IMR-90 (cell line): ENCODE data around the gene RNF149.

Experiments used
- CEBPB ChIP-seq: IDR thresholded peaks from 2 replicates; pipeline ENCODE4 v1.6.1; 2012; ENCODE audit warnings: low read depth, low read length, improper control_type of control experiment
- POLR2A ChIP-seq: IDR thresholded peaks from 2 replicates; pipeline ENCODE4 v1.6.1; 2012; ENCODE audit warnings: mild to moderate bottlenecking, low read depth, low read length
- RCOR1 ChIP-seq: IDR thresholded peaks from 2 replicates; pipeline ENCODE4 v1.6.1; 2012; ENCODE audit warnings: mild to moderate bottlenecking, low read length, improper control_type of control experiment; ENCODE audit not compliant: insufficient replicate concordance
- SMC3 ChIP-seq: fragments of 150-350 bp; IDR thresholded peaks from 2 replicates; pipeline ENCODE4 v1.6.1; 2016; ENCODE audit warnings: low read depth, mild to moderate bottlenecking, antibody characterized with exemption, low read length, moderate library complexity
- TF ChIP-seq, protein P1 (sequence below): conservative IDR thresholded peaks from 2 replicates; pipeline ENCODE4 v1.5.1; 2012; ENCODE audit warnings: mild to moderate bottlenecking, low read depth, low read length, improper control_type of control experiment

DNA sequence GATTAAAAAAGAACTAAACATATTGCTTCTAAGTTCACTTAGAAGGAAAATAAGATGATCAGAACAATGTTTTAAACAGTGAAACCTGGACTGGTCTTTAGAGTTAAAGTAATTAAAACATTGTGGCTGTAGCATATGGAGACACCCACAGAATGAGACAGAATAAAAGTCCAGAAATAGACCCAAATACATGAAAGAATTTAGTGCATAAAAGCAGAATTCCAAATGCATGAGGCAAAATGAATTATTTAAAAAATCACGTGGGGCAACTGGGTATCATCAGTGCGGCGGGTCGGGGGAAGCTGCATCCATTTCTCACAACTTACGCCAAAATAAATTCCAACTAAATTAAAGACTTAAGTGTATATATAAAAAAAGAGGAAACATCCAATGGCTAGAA lies 12.1 kb downstream of the RNF149 start:
- TF ChIP-seq, protein P1, sequence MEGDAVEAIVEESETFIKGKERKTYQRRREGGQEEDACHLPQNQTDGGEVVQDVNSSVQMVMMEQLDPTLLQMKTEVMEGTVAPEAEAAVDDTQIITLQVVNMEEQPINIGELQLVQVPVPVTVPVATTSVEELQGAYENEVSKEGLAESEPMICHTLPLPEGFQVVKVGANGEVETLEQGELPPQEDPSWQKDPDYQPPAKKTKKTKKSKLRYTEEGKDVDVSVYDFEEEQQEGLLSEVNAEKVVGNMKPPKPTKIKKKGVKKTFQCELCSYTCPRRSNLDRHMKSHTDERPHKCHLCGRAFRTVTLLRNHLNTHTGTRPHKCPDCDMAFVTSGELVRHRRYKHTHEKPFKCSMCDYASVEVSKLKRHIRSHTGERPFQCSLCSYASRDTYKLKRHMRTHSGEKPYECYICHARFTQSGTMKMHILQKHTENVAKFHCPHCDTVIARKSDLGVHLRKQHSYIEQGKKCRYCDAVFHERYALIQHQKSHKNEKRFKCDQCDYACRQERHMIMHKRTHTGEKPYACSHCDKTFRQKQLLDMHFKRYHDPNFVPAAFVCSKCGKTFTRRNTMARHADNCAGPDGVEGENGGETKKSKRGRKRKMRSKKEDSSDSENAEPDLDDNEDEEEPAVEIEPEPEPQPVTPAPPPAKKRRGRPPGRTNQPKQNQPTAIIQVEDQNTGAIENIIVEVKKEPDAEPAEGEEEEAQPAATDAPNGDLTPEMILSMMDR, result no peak
- TF ChIP-seq SMC3, result no peak
- no peak for TF ChIP-seq POLR2A
- no peak for TF ChIP-seq CEBPB
- no peak for TF ChIP-seq RCOR1
